Measurements from ENCODE around the gene SIM2. TPM values are rescaled to one million over a fixed set of nuclear protein-coding genes. Genes with fewer than 3 reads are reported as not detected.

The SIM2 gene
- total and polyA plus RNA-seq, 2 experiments from 2014 or later, result 0.16 to 0.49 TPM

GRCh38 chr21:36792505-36792967 lies 93.6 kb downstream of the SIM2 start:
- DNase-seq (ENCODE audit: low spot score) (no peak), ATAC-seq (no peak)
- no peaks in the 10 kb centered on the region for H3K79me2 ChIP-seq (replicated peaks; ENCODE audit: insufficient read depth)
- H3K36me3 Mint-ChIP-seq (ENCODE audit: low read depth), result peaks cover under 1% of the 10 kb centered on the region; the same call in 1 of the 3 replicates
- H3K36me3 ChIP-seq (ENCODE audit: insufficient read depth), result no peaks in the 10 kb centered on the region
- H3K4me3 ChIP-seq, result no peak overlapping the region
- H3K9me3 Mint-ChIP-seq, result no peaks in the 10 kb centered on the region; the same call in 1 of the 3 replicates
- H3K27ac Mint-ChIP-seq, result no peak overlapping the region
- no peaks in the 10 kb centered on the region for H3F3A ChIP-seq (replicated peaks; ENCODE audit: low read depth)
- H3K27me3 ChIP-seq (ENCODE audit: insufficient read depth), result no peaks in the 10 kb centered on the region
- H3K4me1 ChIP-seq (ENCODE audit: insufficient read depth), result peaks cover 5% of the 10 kb centered on the region; the same call in 1 of the 2 replicates
- H3K4me3 Mint-ChIP-seq, result no peak overlapping the region
- no peaks in the 10 kb centered on the region for H3K9me2 ChIP-seq (ENCODE audit: insufficient read depth)
- no peak overlapping the region for H3K27ac ChIP-seq (ENCODE audit: low read depth)
- H2AFZ ChIP-seq, result no peak overlapping the region
- TF ChIP-seq EZH2 (IDR thresholded peaks at IDR 0.05; ENCODE audit: low read depth, unreplicated experiment), result no peak
- TF ChIP-seq CREB1 (CRISPR knock-in tag; IDR thresholded peaks at IDR 0.05; ENCODE audit: low read depth), result no peak
- TF ChIP-seq ZNF462 (CRISPR knock-in tag; IDR thresholded peaks at IDR 0.05), result no peak
- TF ChIP-seq CTCF (conservative IDR thresholded peaks at IDR 0.05; ENCODE audit: low read depth in 2 of 2), result no peak
- TF ChIP-seq EZH2phosphoT487 (IDR thresholded peaks at IDR 0.05; ENCODE audit: unreplicated experiment), result no peak
- no peak for TF ChIP-seq ZNF114 (CRISPR knock-in tag; IDR thresholded peaks at IDR 0.05)
- no peak for TF ChIP-seq STAT1 (IDR thresholded peaks at IDR 0.05; ENCODE audit: unreplicated experiment)
- no peak for TF ChIP-seq ETS1 (IDR thresholded peaks at IDR 0.05)
- no peak for TF ChIP-seq ZNF331 (CRISPR knock-in tag; IDR thresholded peaks at IDR 0.05; ENCODE audit: low read depth)
- no peak for TF ChIP-seq NANOG (IDR thresholded peaks at IDR 0.05; ENCODE audit: borderline replicate concordance)
- TF ChIP-seq REST (IDR thresholded peaks at IDR 0.05; ENCODE audit: unreplicated experiment), result no peak
- TF ChIP-seq POLR2AphosphoS5 (IDR thresholded peaks at IDR 0.05; ENCODE audit: low read depth), result no peak
- no peak for TF ChIP-seq JUNB (IDR thresholded peaks at IDR 0.05; ENCODE audit: unreplicated experiment)
- H3K4me2 ChIP-seq, result no peak overlapping the region
- H3K4me1 Mint-ChIP-seq, result peaks cover 8% of the 10 kb centered on the region
- H3K27me3 Mint-ChIP-seq (ENCODE audit: insufficient read depth, low read depth, poor library complexity), result no peaks in the 10 kb centered on the region
- H4K20me1 ChIP-seq (replicated peaks; ENCODE audit: insufficient read depth), result no peaks in the 10 kb centered on the region
